Mesothelial cell of epicardium (in vitro differentiated cells): Measurements from ENCODE around the gene GARIN3. TPM values are rescaled to one million over a fixed set of nuclear protein-coding genes. Genes with fewer than 3 reads are reported as not detected.

Experiments
- DNase-seq, 2 experiments: peaks; one replicate each; pipeline ENCODE4 v3.0.0; 2021; ENCODE audit warnings: low spot score in 2 of 2; ENCODE audit not compliant: unreplicated experiment in 2 of 2
- H3K27ac Mint-ChIP-seq: 2 replicates; pipeline ENCODE4 v1.8.0; 2021; ENCODE audit warnings: mixed read lengths
- H3K27me3 Mint-ChIP-seq: 2 replicates; pipeline ENCODE4 v1.8.0; 2021; ENCODE audit warnings: low read depth, mixed read lengths
- H3K36me3 Mint-ChIP-seq: 2 replicates; pipeline ENCODE4 v1.8.0; 2021; ENCODE audit warnings: mixed read lengths
- H3K4me1 Mint-ChIP-seq: 2 replicates; pipeline ENCODE4 v1.8.0; 2021; ENCODE audit warnings: mixed read lengths
- H3K4me3 Mint-ChIP-seq: 2 replicates; pipeline ENCODE4 v1.8.0; 2021; ENCODE audit warnings: mild to moderate bottlenecking, moderate library complexity, mixed read lengths
- H3K9me3 Mint-ChIP-seq: 2 replicates; pipeline ENCODE4 v1.8.0; 2021; ENCODE audit warnings: mixed read lengths
- CTCF ChIP-seq: fragments of 200-600 bp; sonication (generic); IDR thresholded peaks from one replicate; pipeline ENCODE4 v1.5.0; 2021; ENCODE audit warnings: antibody characterized with exemption; ENCODE audit not compliant: unreplicated experiment
- total RNA-seq: library from RNA; stranded (reverse); gene quantifications from 3 replicates; pipeline ENCODE4 v1.2.1, GENCODE V29; 2021

Gene GARIN3
- total RNA-seq: not detected in 3 replicates

GRCh38 chr5:157166214-157167213 is at the start of gene GARIN3:
Gene GARIN3, minus strand, starts transcription at chr5:157166264. Its CDS starts 96 bp downstream, at chr5:157166168.
- Mint-ChIP-seq H3K27ac (no peak within 1 kb of the TSS), H3K9me3 (peaks cover 18% of the 10 kb centered on the region)
- no peak for DNase-seq

GRCh38 chr5:157215514-157216167 is 49.6 kb upstream of the GARIN3 start:
- Mint-ChIP-seq H3K27me3 (peaks cover 6% of the 10 kb centered on the region), H3K9me3 (no peaks in the 10 kb centered on the region), H3K27ac (no peak overlapping the region), H3K4me3 (no peak overlapping the region), H3K36me3 (no peaks in the 10 kb centered on the region), H3K4me1 (no peaks in the 10 kb centered on the region)
- TF ChIP-seq CTCF: no peak
- DNase-seq: no peak

More at GRCh38 chr5:157166214-157167213, at the start of gene GARIN3:
- no peak for TF ChIP-seq CTCF
- H3K36me3 Mint-ChIP-seq: no peaks in the 10 kb centered on the region
- peaks cover 22% of the 10 kb centered on the region for H3K27me3 Mint-ChIP-seq
- no peak within 1 kb of the TSS for H3K4me3 Mint-ChIP-seq
- H3K4me1 Mint-ChIP-seq: no peaks in the 10 kb centered on the region

GRCh38 chr5:157214861-157215513 is 48.9 kb upstream of the GARIN3 start:
- no peak overlapping the region for H3K27ac Mint-ChIP-seq
- no peak for DNase-seq
- no peaks in the 10 kb centered on the region for H3K9me3 Mint-ChIP-seq
- peaks cover 6% of the 10 kb centered on the region for H3K27me3 Mint-ChIP-seq
- H3K4me3 Mint-ChIP-seq: no peak overlapping the region
- TF ChIP-seq CTCF: no peak
- no peaks in the 10 kb centered on the region for H3K36me3 Mint-ChIP-seq
- no peaks in the 10 kb centered on the region for H3K4me1 Mint-ChIP-seq

GRCh38 chr5:157214415-157214814 is 48.4 kb upstream of the GARIN3 start:
- Mint-ChIP-seq H3K9me3 (no peaks in the 10 kb centered on the region), H3K4me1 (no peaks in the 10 kb centered on the region), H3K27me3 (peaks cover 6% of the 10 kb centered on the region), H3K27ac (no peak overlapping the region), H3K36me3 (no peaks in the 10 kb centered on the region), H3K4me3 (no peak overlapping the region)
- no peak for TF ChIP-seq CTCF
- DNase-seq: no peak

GRCh38 chr5:157213527-157214243 is 47.6 kb upstream of the GARIN3 start:
- Mint-ChIP-seq H3K4me1 (no peaks in the 10 kb centered on the region), H3K9me3 (no peaks in the 10 kb centered on the region), H3K36me3 (no peaks in the 10 kb centered on the region), H3K4me3 (no peak overlapping the region), H3K27ac (no peak overlapping the region), H3K27me3 (peaks cover 6% of the 10 kb centered on the region)
- TF ChIP-seq CTCF: no peak
- no peak for DNase-seq
